OCI-LY1 (cell line): ENCODE measurements around the gene RNF150.

Source experiments
- CTCF ChIP-seq: fragments of 200-600 bp; sonication (generic), shearing (Covaris generic); IDR thresholded peaks from 2 replicates; pipeline ENCODE4 v1.5.1; 2017; ENCODE audit warnings: mild to moderate bottlenecking, antibody characterized with exemption, low read length, moderate library complexity, mixed read lengths
- EZH2 ChIP-seq: fragments of 200-600 bp; sonication (generic), shearing (Covaris generic); IDR thresholded peaks from 2 replicates; pipeline ENCODE4 v1.8.0; 2017; ENCODE audit warnings: borderline replicate concordance, mixed run types, mild to moderate bottlenecking, antibody characterized with exemption, low read length, moderate library complexity, mixed read lengths

- TF ChIP-seq CTCF (no peak), EZH2 (no peak)
These were observed 169.4 kb downstream of the RNF150 start for GRCh38 chr4:140963883-140964282.
